Stimulated activated CD8-positive, alpha-beta memory T cell treated with anti-CD3 and anti-CD28 coated beads, Interleukin-2, amount 100 ng/mL, for 1 hour (primary cell): Measurements from ENCODE around the gene A1BG.
"Not testable (repeated sequence)": the region's sequence is repeated elsewhere in the genome, so short reads cannot be mapped to it uniquely, and the experiment has no call there.

Source experiments
- DNase-seq, 2 donors: peaks; one replicate each; pipeline ENCODE4 v3.0.0-alpha.2; 2020; ENCODE audit warnings: low read depth in 2 of 2

The A1BG gene

DNA sequence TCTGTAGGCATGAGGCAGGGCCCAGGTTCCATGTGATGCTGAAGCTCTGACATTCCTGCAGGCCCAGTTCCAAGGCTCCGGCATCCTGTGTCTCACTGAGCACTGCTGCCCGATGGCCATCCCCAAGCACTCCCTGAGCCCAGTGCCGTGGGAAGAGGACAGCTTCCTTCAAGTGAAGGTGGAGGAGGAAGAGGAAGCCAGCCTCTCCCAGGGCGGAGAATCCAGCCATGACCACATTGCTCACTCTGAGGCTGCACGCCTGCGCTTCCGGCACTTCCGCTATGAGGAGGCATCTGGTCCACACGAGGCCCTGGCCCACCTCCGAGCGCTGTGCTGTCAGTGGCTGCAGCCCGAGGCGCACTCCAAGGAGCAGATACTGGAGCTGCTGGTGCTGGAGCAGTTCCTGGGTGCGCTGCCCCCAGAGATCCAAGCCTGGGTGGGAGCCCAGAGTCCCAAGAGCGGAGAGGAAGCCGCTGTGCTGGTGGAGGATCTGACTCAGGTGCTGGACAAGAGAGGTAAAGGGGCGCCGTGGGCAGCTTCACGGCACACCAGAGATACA is 18.5 kb downstream of the A1BG start:
- DNase-seq: no peak

DNA sequence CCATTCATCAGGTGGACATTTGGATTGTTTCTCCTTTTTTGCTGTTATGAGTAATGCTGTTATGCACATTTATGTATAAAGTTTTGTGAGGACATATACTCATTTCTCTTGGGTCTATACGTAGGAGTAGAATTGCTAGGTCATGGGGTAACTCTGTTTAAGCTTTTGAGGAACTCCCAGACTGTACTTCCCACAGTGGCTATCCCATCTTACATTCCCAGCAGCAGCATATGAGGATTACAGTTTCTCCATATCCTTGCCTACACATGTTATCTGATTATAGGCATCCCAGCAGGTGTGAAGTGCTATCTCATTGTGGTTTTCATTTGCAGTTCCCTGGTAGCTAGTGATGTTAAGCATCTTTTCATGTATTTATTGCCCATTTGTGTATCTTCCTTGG is 20.6 kb downstream of the A1BG start:
- DNase-seq: no peak

DNA sequence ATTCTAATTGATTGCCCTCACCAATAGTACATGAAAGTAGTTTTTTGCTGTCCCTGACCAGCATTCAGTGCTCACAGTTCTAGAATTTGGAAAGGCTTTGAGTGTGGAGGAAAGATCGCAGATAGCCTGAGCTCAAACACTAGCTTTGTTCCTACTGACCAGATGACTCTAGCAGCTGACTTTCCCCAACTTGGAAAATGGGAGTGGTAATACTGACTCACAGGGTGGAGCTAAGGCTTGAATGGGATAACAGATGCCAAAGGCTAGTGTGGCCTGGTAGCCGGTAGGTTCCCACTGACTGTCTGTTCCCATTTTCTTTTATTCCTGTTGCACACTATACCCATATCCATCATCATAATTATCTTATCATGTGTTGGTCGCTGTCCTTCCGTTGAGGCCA is 22.8 kb downstream of the A1BG start:
- no peak for DNase-seq

DNA sequence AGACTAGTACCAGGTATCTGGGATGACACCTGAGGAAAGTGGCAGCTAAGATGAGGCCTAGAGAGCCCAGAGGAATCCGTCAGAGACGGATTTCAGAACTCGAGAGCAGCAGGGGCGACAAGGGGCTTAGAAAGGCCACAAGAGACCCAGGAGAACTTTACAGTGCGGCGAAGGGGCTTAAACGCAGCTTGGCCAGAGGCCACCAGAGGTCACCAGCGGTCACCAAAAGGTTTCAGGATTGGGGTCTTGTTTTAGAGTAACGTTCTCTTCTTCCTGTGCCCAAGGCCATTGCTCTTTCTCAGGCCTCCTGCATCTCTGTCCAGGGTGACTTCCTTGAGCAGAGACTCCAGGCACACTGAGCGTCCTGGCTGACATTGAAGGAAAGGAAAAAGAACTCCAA is 24.3 kb downstream of the A1BG start:
- no peak for DNase-seq

DNA sequence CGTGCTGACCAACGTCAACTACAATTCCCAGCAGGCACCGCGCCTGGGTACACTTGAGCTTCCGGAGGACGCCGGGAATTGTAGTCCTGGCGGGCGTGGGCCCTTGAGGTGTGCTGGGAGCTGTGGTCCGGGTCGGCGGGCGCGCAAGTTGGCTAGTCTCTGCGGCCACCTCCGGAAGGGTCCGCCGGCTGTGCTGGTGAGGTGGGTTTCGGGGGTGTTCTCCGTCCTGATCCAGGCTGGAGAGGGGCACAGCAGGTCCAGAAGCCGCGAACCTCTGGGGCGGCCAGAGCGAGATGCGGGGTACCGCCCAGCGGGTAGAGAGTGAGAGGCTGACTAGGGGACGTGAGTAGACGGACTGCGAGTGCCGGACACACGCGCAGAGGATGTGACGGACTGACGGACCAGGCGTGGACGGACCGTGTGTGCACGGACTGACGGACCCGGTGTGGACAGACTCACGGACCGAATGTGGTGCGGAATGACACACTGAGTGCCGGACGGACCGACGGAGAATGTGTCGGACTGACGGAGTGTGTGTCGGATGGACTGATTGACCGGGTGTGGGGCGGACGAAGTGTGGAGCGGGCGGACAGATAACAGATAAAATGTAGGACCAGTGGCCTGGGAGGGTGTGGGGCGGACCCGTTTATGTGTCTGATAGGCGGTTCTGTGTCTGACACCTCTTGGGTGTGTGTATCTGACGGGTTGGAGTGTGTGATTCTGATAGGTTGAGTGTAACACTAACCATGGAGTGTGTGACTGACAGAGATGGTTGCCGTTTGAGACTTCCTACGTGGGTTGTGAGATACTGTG is 26.2 kb downstream of the A1BG start, which contains the start of gene ZSCAN22:
Gene ZSCAN22, plus strand, starts transcription at position 81 of the 813 bp plus-strand sequence. CDS start 7,809 bp downstream, outside the sequence.
- peak; percentile 73 to 77 for DNase-seq

DNA sequence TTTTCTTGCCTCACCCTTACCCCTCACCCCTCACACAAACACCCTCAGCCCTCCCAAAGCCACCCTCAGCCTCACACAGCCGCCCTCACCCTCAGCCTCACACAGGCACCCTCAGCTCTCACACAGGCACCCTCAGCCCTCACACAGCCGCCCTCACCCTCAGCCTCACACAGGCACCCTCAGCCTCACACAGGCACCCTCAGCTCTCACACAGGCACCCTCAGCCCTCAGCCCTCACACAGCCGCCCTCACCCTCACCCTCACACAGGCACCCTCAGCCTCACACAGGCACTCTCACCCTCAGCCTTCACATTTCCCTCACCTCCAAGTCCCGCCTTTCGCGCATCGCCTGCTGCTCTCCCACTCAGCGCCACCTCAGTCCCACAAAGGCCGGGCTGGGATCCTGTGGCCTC is 26.8 kb downstream of the A1BG start:
- DNase-seq: no peak

DNA sequence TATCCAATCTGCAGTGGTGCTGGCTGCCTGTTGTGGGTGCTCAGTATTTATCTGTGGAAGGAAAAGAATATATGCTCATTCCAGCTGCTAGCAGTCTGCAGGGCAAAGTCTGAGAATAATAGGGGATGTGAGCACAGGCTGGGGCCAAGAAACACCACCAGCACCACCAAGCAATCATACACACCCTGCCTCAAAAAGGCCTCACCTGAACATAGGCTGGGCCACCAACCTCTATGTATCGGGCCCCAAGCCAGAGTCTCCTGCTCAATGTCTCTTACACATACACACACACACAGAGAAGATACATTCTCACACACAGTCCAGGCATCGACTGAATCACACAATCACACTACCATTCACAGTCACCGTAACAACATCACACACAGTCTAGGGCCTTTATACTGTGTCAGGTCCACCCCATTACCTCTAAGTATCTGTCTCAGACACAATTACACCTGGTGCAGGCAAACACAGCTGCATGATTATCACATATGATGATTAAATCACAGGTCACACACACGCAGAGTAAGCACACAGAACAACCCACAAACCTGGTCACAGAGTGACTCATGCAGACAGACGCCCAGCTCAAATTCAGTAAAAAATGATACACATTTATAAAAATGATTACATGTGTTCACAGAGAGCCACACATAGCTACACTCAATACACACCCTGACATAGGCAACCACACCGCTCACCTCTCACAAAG is 27.8 kb downstream of the A1BG start:
- no peak for DNase-seq

DNA sequence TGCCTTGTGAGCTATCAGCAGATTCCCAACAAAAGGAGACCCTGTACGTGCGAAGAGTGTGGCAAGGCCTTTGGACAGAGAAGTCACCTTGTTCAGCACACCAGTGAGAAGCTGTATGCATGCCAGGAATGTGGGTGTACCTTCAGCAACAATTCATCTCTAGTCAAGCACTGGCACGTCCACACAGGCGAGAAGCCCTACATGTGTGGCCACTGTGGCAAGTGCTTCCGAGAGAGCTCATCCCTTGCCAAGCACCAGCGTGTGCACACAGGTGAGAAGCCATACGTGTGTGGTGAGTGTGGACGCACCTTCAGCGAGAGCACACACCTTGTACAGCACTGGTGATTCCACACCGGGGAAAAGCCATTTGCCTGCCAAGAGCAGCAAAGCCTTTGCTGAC is 34.1 kb downstream of the A1BG start:
- DNase-seq: no peak

DNA sequence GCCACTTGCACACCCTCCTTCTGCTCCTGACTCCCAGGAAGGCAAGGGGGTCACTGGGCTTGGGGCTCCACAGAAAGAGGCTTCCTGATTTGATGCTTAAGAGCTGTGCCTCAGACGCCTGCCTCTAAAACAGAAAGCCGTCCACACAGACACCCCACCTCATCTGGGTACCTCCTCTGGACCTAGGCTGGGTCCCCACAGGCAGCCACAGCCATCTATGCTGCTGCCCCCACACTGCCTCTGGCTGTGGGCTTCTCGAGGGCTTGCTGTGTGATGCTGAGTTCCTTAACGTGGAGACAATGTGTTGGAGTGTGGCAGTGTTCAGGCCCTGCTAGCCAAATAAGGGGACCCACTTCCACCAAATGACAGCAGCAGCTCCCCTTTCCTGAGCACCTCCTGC is 35.0 kb downstream of the A1BG start:
- DNase-seq: no peak

DNA sequence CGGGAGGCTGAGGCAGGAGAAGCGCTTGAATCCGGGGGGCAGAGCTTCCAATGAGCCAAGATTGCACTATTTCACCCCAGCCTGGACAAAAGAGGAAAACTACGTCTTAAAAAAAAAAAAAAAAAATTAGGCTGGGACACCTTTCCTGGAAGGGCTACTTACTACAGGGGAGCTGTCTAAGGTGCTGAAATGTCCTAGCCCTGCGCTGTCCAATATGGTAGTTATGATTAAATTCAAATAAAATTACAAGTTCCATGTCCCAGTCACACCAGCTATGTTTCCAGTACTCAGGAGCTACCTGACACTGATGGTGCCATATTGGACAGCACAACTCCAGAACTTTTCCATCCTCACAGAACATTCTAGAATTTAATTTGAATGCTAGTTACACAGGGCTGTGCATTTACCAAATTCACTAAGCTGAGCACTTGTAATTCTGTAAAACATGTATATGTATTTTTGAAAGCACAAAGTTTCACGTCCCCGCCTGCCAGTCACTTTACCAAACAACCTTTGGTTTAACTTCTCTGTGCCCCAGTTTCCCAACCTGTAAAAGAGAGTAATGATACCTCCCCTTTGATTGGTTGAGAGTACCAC is 35.7 kb downstream of the A1BG start:
- DNase-seq: no peak

DNA sequence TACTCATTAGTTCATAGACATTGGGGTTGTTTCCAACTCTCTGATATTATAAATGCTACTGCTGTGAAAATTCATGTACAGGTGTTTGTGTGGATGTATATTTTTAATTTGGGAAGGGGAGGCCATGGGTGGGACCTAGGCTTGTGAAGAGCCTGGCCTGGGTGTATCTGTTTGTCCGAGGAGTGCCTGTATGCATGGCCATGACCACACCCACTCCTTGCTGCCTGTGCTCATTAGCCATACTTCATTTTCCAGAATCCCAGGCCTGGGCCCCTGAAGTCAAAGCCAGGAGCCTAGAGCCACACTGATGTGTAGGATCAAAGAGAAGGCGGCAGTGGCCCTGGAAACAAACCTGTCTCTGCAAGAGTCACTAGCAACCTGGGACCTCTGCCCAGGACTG is 37.7 kb downstream of the A1BG start:
- no peak for DNase-seq

DNA sequence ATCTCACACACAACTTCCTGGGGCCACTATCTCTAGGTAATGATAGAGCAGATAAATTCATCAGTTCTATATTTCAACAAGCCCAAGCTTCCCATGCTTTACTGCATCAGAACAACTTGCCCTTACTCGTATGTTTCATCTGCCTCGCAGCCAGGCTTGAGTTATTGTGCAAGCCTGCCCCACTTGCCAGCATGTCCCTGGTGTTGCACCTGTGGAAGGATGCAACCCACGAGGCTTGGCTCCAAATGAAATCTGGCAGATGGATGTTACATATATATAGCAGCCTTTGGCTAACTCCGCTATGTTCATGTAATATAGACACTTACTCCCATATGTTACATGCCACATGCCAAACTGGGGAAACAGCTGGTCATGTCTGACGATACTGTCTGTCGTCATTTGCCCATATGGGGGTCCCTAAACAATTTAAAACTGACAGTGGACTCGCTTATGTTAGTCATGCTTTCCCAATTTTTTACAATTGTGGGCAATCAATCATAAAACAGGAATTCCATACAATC is 41.9 kb downstream of the A1BG start:
- DNase-seq: no peak

DNA sequence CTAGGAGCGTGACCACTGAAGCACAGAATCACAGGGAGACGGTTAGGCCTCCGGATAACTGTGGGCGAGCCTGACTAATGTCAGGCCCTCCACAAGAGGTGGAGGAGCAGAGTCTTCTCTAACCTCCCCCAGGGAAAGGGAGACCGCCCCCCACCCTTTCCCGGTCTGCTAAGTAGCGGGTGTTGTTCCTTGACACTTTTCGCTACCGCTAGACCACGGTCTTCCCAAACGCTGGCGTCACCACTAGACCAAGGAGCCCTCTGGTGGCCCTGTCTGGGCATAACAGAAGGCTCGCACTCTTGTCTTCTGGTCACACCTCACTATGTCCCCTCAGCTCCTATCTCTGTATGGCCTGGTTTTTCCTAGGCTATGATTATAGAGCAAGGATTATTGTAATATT is 42.6 kb downstream of the A1BG start:
- DNase-seq: not testable (repeated sequence)

DNA sequence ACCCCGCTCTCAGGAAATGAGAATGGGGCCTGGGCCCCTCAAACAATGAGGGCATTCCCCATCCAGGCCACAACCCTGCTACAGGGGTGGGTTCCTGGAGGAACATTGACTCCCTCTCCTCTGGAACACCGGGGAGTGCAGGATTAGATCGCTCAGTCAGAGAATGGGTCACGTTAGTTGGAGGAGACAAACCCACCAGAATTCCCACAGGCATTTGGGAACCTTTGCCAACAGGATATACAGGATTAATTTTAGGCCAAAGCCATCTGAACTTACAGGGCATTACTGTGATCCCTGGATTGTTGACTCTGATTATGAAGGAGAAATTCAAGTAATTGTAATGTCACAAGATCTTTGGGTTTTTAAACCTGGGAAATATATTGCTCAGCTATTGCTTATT is 45.6 kb downstream of the A1BG start:
- no peak for DNase-seq

DNA sequence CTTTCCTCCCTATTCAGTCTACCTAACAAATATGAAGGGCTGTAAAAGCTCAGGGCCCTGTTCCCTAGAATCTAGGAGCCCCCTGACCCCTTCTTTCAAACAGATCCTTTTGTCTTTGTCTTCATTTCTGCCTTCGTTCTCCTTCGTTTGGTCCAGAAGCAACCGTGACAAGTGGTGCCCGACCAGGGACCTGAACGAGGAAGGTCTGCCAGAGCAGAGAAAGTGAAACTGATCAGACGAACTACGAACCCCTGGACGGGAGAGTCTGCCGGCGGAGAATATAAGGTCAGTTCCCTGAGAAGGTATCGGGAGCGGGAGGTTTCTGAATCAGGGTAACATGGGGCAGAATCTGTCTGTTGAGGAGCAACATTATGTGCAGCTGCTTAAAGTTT is 47.4 kb downstream of the A1BG start:
- no peak for DNase-seq

DNA sequence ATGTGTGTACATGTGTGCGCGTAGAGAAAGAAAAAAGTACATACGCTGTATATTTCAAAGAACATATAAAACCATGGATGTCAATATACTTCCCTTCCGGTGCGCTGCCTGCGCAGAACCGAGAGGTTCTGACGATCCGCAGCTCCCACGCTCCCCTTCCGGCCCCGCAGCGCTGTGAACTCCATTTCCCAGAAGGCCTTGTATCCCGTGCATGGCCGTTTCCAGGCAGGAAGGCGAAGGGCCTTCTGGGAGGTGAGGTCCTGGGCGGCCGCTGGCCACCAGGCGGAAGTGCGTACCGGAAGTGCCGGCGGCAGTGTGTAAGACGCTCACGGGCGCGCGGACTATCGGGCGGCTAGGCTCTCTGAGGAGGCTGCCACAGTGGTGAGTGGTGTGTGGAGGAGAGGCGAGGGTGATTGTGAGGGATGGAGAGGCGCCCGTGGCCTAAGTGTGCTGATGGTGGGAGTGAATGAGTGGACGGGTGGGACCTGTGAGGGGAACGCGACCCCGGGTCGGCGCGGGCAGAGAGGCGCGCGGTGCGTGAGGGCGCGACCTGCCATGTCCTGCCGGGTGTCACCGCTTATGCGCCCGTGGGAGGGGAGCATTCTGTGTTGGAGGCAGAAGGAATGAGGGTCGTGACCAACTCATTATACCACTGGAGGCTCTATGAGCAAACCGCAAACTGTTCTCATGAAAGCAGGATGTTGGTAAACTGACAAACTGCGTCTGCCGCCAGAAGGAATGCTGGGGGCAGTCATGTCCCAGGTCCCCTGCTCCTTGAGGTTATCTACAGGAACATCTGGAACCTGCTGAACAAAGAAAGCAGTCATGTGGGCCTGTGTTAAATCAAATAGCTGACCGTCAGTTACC is 48.0 kb downstream of the A1BG start, which contains the start of gene ERVK3-1:
Gene ERVK3-1, plus strand, starts transcription at position 313 of the 867 bp plus-strand sequence. CDS start 6,792 bp downstream, outside the sequence.
- DNase-seq: peak; percentile 87 to 88

DNA sequence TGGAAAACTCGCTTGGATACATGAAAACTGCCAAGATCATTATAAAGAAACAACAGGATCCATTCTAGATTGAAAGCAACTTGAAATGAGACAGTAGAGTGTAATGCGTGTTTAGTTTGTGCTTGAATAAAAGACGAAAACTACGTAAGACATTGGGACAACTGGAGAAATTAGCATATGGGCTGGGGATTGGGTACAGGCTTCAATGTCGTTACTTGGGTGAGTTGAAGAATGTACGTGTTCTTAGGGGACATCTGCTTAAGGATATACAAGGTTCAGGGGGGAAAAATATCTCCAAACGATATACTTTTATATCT is 48.6 kb downstream of the A1BG start:
- no peak for DNase-seq

DNA sequence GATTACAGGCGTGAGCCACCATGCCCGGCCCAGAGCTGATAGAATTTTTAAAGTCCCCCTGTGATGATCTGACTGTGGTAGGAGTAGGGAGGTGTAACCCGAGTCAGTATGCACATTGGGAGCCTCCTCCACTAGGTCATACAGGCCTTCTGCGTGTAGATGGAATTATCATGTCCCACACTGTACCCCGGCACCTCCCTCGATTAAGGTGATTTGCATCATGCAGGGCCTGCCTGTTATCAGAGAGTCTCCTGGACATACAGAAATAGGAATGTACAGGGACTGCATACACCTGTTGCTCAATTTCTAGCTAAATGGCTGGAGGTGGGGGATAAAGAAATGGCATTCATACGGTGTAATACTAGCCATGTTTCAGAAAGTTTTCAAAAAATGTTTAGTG is 49.0 kb downstream of the A1BG start:
- no peak for DNase-seq

DNA sequence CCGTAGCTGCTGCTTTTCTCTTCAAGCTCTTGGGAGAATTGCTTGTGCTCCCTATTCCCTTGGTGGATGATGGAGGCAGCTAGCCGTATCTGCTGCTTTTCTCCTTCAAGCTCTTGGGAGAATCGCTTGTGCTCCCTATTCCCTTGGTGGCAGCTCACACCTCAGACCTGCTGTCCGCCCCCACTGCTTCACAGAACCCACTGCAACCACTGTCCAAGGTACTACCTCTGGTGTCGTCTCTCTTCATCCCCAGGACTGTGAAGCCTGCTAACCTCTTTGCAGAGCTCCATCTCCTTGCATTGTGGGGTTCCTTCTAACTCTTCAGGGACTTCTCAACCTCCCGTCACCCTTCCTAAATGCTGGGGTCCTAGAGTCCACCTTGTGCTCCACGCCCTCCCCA is 52.7 kb downstream of the A1BG start:
- no peak for DNase-seq

DNA sequence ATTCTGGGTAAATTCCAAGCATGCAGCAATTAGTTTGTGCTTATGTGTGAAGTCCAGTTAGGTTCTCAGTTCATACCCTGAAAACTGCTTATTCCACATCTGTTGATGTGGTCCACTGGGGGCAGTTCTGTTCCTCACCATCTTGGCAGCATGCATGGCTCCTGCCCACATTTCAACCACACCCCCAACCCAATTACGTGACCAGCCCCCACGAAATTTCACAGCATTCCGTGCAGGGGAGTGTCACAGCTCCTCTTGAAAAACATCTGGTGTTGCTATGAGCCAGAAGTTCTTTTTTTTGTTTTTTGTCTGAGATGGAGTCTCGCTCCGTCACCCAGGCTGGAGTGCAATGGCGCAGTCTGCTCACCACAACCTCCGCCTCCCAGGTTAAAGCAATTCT is 57.2 kb downstream of the A1BG start:
- DNase-seq: no peak
